ENCODE data around the gene ECE1. TPM values are rescaled to one million over a fixed set of nuclear protein-coding genes. Genes with fewer than 3 reads are reported as not detected.

ECE1 gene
- total and polyA plus RNA-seq, 9 donors: 37.3 to 313 (median 119) TPM

DNA sequence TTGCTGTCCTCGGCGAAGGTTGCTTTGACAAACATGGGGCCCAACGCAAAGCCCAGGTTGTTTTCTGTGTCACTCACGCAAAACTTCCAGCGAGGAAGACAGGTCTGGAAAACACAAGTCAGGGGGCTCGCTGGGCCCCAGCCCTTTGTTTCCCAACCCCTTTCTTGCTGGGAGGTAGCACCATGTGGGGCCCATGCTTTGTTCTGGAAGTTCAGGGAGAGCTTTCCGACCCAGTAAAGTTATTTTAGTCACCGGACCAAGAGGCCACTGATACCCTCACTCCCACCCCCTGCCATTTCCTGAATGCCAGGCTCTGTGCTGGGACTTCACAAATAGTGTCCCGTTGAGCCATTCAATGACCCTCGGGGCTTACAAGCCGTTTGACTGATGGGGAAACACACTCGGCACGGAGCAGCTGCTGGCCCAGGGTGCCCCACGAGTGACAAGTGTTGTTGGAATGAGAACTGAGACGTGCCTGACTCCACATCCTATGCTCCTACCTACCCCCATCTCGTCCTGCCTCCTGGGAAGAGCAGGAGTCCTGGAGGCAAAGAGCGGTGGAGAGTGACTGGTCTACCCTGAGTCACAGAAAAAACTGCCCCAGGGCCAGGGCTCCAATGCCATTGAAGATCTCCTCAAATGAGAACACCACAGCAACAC is 52.0 kb downstream of the ECE1 start:
- Histone ChIP-seq H3K4me1 (ENCODE audit: insufficient read depth) (no peaks in the 10 kb centered on the region), H3K36me3 (no peaks in the 10 kb centered on the region), H3K27ac (no peak overlapping the region), H3K27me3 (no peaks in the 10 kb centered on the region), H3K4me3 (no peak overlapping the region), H3K9me3 (no peaks in the 10 kb centered on the region)
- DNase-seq: no peak
- TF ChIP-seq, protein P1, sequence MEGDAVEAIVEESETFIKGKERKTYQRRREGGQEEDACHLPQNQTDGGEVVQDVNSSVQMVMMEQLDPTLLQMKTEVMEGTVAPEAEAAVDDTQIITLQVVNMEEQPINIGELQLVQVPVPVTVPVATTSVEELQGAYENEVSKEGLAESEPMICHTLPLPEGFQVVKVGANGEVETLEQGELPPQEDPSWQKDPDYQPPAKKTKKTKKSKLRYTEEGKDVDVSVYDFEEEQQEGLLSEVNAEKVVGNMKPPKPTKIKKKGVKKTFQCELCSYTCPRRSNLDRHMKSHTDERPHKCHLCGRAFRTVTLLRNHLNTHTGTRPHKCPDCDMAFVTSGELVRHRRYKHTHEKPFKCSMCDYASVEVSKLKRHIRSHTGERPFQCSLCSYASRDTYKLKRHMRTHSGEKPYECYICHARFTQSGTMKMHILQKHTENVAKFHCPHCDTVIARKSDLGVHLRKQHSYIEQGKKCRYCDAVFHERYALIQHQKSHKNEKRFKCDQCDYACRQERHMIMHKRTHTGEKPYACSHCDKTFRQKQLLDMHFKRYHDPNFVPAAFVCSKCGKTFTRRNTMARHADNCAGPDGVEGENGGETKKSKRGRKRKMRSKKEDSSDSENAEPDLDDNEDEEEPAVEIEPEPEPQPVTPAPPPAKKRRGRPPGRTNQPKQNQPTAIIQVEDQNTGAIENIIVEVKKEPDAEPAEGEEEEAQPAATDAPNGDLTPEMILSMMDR (IDR thresholded peaks at IDR 0.05): no peak
- TF ChIP-seq EP300 (IDR thresholded peaks at IDR 0.05): no peak
- no peak for TF ChIP-seq POLR2A (IDR thresholded peaks at IDR 0.05)
- WGBS, 3 donors: 77 to 85% (median 77%) methylated on average over 17 of the region's 17 CpGs
- intact Hi-C loops (cut with DNase I): loop anchor here (5.0 to 10.0 kb wide), 4 partner anchors 129 to 429 kb away; partner anchors contain the start of gene RAP1GAP (in 2 of the 4)

DNA sequence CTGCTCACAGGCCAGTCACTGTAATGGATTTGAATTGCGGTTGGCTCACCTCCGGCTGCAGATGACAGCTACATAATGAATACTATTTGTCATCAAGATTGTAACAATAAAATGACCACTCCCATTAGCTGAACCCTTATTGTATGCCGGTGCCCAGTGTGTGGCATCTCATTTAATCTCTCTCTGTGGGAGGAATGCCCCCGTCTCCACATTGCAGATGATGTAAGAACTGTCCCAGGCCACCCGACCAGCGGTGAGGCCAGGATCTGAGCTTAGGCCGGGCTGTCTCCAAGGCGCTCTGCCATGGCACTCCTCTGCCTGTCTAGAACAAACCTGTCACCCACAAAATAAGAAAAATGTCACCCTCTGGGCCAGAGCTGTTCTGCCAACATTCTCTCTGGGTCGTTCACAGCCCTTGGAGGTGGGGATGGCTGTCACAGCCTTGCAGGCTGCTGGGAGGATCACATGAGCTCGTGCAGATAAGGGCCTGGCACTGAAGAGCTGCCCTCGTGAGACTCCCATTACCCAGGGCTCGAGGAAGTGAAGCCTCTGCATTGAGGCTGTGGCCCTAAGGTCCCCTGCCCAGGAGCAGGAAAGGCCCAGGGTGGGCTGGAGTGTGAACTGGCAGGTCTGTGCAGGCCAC is 52.7 kb downstream of the ECE1 start:
- TF ChIP-seq POLR2A (IDR thresholded peaks at IDR 0.05) (no peak), EP300 (IDR thresholded peaks at IDR 0.05) (no peak)
- TF ChIP-seq, protein P1 (IDR thresholded peaks at IDR 0.05): no peak
- intact Hi-C loops (cut with DNase I): loop anchor here (5.0 to 10.0 kb wide), 4 partner anchors 130 to 430 kb away; partner anchors contain the start of gene RAP1GAP (in 2 of the 4)
- no peak overlapping the region for H3K4me3 ChIP-seq
- no peaks in the 10 kb centered on the region for H3K36me3 ChIP-seq
- DNase-seq: no peak
- no peaks in the 10 kb centered on the region for H3K9me3 ChIP-seq
- no peak overlapping the region for H3K27ac ChIP-seq
- H3K4me1 ChIP-seq (ENCODE audit: insufficient read depth): no peaks in the 10 kb centered on the region
- no peaks in the 10 kb centered on the region for H3K27me3 ChIP-seq
- WGBS, 3 donors: 71 to 77% (median 72%) methylated on average over 12 of the region's 12 CpGs

DNA sequence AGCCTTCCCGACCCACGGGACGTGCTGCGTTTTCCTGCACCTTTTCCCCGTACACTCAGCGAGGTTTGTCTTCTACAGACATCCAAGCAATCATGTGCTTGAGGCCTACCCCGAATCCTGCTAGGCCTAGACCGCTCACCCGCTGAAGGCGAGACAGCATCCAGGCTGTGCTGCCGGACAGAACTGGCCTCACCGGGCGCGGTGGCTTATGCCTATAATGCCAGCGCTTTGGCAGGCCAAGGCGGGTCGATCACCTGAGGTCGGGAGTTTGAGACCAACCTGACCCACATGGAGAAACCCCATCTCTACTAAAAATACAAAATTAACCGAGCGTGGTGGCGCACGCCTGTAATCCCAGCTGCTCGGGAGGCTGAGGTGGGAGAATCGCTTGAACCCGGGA is 54.1 kb downstream of the ECE1 start:
- Histone ChIP-seq H3K9me3 (no peaks in the 10 kb centered on the region), H3K27me3 (no peaks in the 10 kb centered on the region), H3K4me1 (ENCODE audit: insufficient read depth) (no peaks in the 10 kb centered on the region), H3K27ac (no peak overlapping the region), H3K36me3 (no peaks in the 10 kb centered on the region), H3K4me3 (no peak overlapping the region)
- no peak for TF ChIP-seq EP300 (IDR thresholded peaks at IDR 0.05)
- TF ChIP-seq POLR2A (IDR thresholded peaks at IDR 0.05): no peak
- intact Hi-C loops (cut with DNase I): loop anchor here (5.0 to 10.0 kb wide), 4 partner anchors 131 to 431 kb away; partner anchors contain the start of gene RAP1GAP (in 2 of the 4)
- 94 to 95% (median 95%) methylated on average over 25 of the region's 25 CpGs for WGBS, 3 donors
- DNase-seq: no peak

DNA sequence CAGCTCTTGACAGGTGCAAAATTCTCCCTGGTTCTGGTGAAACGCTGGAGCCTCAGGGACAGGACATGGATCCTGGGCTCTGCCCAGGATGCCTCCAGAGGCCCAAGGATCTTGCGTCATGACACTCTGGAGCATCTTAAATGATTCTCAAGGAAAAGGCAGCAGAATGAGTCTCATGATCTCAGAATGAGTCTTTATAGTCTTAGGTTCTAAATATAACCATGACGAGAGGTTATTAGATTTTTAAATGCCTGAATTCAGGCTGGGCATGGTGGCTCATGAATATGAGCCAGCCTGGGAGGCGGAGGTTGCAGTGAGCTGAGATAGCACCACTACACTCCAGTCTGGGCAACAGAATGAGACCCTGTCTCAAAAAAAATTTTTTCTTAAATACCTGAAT is 55.5 kb downstream of the ECE1 start:
- intact Hi-C loops (cut with DNase I): loop anchor here (5.0 to 10.0 kb wide), 4 partner anchors 133 to 433 kb away; partner anchors contain the start of gene RAP1GAP (in 2 of the 4)
- TF ChIP-seq EP300 (IDR thresholded peaks at IDR 0.05): no peak
- TF ChIP-seq, protein P1 (IDR thresholded peaks at IDR 0.05): no peak
- no peak for TF ChIP-seq POLR2A (IDR thresholded peaks at IDR 0.05)
- no peak overlapping the region for H3K27ac ChIP-seq
- H3K27me3 ChIP-seq: no peaks in the 10 kb centered on the region
- WGBS, 3 donors: 82 to 90% (median 86%) methylated on average over 4 of the region's 4 CpGs
- DNase-seq: no peak
- H3K4me1 ChIP-seq (ENCODE audit: insufficient read depth): no peaks in the 10 kb centered on the region
- no peaks in the 10 kb centered on the region for H3K36me3 ChIP-seq
- no peaks in the 10 kb centered on the region for H3K9me3 ChIP-seq
- H3K4me3 ChIP-seq: no peak overlapping the region

All from ovary (tissue), 9 donors.